Activated naive CD4-positive, alpha-beta T cell treated with anti-CD3 and anti-CD28 coated beads, Interleukin-2, amount 50 U/mL, for 72 hours (primary cell): ENCODE data around the gene S100B. TPM values are rescaled to one million over a fixed set of nuclear protein-coding genes. Genes with fewer than 3 reads are reported as not detected.
A peak's percentile ranks its signal among the peaks of the same experiment; 100 is the strongest.
"Not testable (repeated sequence)": the region's sequence is repeated elsewhere in the genome, so short reads cannot be mapped to it uniquely, and the experiment has no call there.

Experiments
- ATAC-seq, 2 donors: fragments of 150-1000 bp; cut with Tn5 transposase; 2 replicates each; pipeline ENCODE4 v1.10.0; 2021; ENCODE audit warnings: mild to moderate bottlenecking in 2 of 2, moderate library complexity in 2 of 2
- DNase-seq, 2 donors: peaks; one replicate each; pipeline ENCODE4 v3.0.0; 2021 to 2022; ENCODE audit warnings: low spot score in 2 of 2
- H3K27ac Mint-ChIP-seq, 2 donors: one replicate each; pipeline ENCODE4 v1.8.0; 2022; ENCODE audit warnings: mild to moderate bottlenecking in 2 of 2, mixed read lengths in 2 of 2
- H3K36me3 Mint-ChIP-seq, 2 donors: one replicate each; pipeline ENCODE4 v1.8.0; 2022; ENCODE audit warnings: mixed read lengths in 2 of 2
- H3K9me3 Mint-ChIP-seq, 2 donors: one replicate each; pipeline ENCODE4 v1.8.0; 2022; ENCODE audit warnings: mixed read lengths in 2 of 2
- total RNA-seq, 2 donors: library from RNA; stranded (reverse); gene quantifications; one replicate each; pipeline ENCODE4 v1.2.3, GENCODE V29; 2022

The S100B gene
- total RNA-seq, 2 donors from 2014 or later: not detected

DNA sequence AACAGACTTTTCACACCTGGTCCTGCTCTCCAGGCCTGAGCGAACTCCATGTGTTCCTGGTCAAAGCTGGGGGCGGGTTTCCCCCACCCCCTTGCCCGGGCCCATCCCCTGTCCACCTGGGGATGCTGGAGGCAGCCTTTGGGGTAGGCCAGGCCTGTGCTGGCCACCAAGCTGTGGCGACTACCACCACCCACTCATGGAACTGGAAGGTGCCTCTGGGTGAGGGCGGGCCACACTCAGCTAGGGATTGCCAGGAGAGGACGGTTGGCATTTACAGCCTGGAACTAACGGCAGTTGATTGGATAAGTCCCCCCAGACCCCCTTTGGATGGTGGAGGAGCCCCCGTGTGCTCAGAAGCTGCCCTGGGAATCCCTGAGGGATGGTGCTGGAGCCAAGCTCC is 7.9 kb downstream of the S100B start:
- peak overlapping the region in 1 of 2 donors; percentile 68 for H3K27ac Mint-ChIP-seq
- no peaks in the 10 kb centered on the region for H3K9me3 Mint-ChIP-seq
- ATAC-seq: no peak
- no peak for DNase-seq
- peaks cover 9 to 10% of the 10 kb centered on the region in 2 donors for H3K36me3 Mint-ChIP-seq

DNA sequence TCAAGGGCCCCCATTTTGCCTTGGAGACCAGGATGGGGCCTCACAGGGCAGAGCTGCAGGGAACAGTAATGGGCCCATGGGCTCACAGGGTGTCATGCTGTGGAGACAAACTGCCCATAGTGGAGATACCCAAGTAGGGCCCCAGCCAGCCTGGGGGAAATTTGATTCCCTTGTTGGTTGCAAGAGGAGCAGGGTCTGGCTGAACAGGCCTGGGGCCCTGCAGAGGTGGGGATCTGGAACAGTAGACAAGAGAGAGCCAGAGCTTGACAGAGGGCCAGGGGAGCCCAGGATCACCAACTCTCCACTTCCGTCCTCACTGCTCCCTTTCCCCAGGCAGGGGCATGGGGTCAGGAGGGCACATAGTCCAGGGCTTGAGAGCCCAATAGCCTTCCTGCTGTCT is 8.7 kb downstream of the S100B start:
- ATAC-seq (no peak), DNase-seq (no peak)
- peaks cover 7% of the 10 kb centered on the region in 2 donors for H3K9me3 Mint-ChIP-seq
- peak overlapping the region in 1 of 2 donors; percentile 68 for H3K27ac Mint-ChIP-seq
- H3K36me3 Mint-ChIP-seq: peaks cover 14 to 17% of the 10 kb centered on the region in 2 donors

DNA sequence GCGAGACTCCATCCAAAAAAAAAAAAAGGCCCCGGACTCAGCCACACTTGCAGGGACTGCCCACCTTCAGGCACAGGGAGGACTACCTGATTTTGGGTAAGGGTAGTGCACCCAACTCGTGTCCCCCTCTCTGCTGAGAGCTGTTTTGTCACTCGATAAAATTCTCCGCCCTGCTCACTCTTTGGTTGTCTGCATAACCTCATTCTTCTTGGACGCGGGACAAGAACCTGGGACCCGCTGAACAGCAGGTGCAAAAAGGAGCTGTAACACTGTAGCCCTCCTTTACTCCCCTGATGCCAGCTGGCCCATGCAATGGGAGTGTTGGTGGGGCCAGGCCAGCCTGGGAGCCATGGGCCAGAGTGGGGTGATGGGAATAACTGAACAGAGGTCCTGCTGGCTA is 10.6 kb downstream of the S100B start:
- DNase-seq (no peak), ATAC-seq (no peak)
- Mint-ChIP-seq H3K9me3 (peaks cover 20 to 24% of the 10 kb centered on the region in 2 donors), H3K36me3 (peaks cover 17 to 24% of the 10 kb centered on the region in 2 donors), H3K27ac (no peak overlapping the region)

GRCh38 chr21:46585191-46585953 is 19.5 kb downstream of the S100B start:
- Mint-ChIP-seq H3K9me3 (peaks cover 49% of the 10 kb centered on the region in 2 donors), H3K36me3 (peaks cover 31 to 60% of the 10 kb centered on the region in 2 donors), H3K27ac (no peak overlapping the region)
- ATAC-seq (no peak), DNase-seq (no peak)

DNA sequence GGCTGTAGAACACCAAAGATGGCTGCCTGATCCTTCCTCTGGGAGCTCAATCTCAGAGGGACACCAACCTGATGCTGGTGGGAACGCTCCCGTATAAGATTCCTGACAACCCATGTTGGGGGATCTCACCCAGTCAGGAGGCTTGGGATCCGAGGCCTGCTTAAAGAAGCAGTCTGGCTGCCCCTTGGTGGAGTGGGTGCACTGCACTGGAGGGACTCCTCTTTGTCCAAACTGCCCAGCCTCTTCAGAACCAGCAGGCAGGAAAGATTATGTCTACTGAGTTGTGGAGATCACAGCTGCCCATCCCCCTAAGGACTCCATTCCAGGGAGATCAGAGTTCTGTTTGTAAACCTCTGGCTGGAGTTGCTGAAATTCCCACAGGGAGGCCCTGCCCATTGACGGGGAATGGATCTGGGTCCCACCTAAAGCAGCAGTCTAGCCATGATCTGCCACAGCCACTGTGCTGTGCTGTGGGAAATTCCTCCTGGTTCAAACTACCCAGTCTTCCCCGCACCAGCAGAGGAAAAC is 23.0 kb downstream of the S100B start:
- DNase-seq (no peak), ATAC-seq (no peak)
- peaks cover 31 to 39% of the 10 kb centered on the region in 2 donors for H3K9me3 Mint-ChIP-seq
- peaks cover 51 to 53% of the 10 kb centered on the region in 2 donors for H3K36me3 Mint-ChIP-seq
- H3K27ac Mint-ChIP-seq: no peak overlapping the region

- not testable (repeated sequence) for H3K27ac Mint-ChIP-seq, ATAC-seq, DNase-seq
- H3K36me3 Mint-ChIP-seq: peaks cover 40 to 50% of the 10 kb centered on the region in 2 donors
- H3K9me3 Mint-ChIP-seq: peaks cover 19 to 27% of the 10 kb centered on the region in 2 donors
Observed at GRCh38 chr21:46579394-46579793, 25.5 kb downstream of the S100B start.

GRCh38 chr21:46577786-46578185 is 27.1 kb downstream of the S100B start:
- not testable (repeated sequence) for H3K27ac Mint-ChIP-seq, ATAC-seq, DNase-seq
- peaks cover 19% of the 10 kb centered on the region in 2 donors for H3K9me3 Mint-ChIP-seq
- peaks cover 37 to 39% of the 10 kb centered on the region in 2 donors for H3K36me3 Mint-ChIP-seq

- Mint-ChIP-seq H3K36me3 (peaks cover 33 to 35% of the 10 kb centered on the region in 2 donors), H3K27ac (no peak overlapping the region), H3K9me3 (peaks cover 3 to 11% of the 10 kb centered on the region in 2 donors)
- DNase-seq (no peak), ATAC-seq (no peak)
Observed at GRCh38 chr21:46572850-46573249, 32.0 kb downstream of the S100B start.

DNA sequence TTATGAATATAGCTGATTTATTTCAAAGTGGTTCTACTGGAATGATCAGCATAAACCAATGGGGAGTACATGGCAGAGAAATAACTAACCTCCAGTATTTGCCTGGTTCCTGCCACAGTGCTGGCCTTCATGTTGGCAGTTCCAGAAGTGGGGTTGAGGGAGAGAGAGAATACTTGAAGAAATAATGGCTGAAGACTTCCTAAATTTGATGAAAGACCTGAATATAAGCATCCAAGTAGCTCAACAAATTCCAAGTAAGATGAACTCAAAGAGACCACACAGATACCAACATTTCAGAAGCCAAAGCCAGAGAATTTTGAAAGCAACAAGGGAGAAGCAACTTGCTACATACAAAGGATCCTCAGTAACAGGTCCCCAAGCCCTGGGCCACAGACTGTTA is 34.3 kb downstream of the S100B start:
- ATAC-seq: no peak
- Mint-ChIP-seq H3K27ac (no peak overlapping the region), H3K36me3 (peaks cover 40 to 51% of the 10 kb centered on the region in 2 donors), H3K9me3 (peaks cover 3 to 11% of the 10 kb centered on the region in 2 donors)
- DNase-seq: no peak

DNA sequence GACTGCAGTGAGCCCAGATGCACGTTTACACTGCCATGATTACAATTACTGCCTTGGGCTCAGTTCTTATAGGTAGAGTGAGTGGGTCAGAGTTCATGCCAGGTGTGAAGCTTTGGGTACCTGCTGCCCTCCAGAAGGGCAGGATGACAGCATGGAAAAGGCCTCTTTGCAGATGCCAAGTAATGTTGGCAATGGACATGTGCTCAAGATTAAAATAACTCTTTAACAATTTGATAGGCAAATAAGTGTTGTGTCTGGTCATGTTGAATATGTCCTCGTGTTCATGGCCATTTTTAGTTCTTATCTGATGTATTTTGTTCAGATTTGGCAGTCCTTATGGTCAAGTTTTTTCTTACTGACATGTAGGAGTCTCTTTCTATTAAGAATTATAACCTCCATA is 34.8 kb downstream of the S100B start:
- Mint-ChIP-seq H3K36me3 (peaks cover 40 to 55% of the 10 kb centered on the region in 2 donors), H3K9me3 (peaks cover 3 to 11% of the 10 kb centered on the region in 2 donors), H3K27ac (no peak overlapping the region)
- no peak for DNase-seq
- ATAC-seq: no peak

DNA sequence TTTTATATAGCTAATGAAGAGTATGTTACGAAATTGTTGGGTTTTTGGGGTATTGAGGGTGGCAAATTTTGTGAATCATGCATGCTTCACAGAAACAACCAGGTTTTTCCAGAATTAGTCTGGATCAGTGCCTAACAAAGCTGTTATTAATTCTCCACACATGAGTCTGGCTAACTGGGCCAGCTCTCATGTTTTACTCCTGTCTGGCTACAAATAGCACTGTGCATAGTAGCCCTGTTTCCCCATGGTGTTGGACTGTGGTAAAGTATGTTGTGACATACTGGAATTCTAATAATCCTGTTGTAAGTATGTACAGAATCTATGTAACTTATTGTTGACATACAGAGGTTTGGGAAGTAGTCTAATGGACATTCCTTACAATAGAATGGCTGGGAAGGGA is 35.8 kb downstream of the S100B start:
- DNase-seq: no peak
- no peak for ATAC-seq
- Mint-ChIP-seq H3K9me3 (peaks cover 3 to 11% of the 10 kb centered on the region in 2 donors), H3K36me3 (peaks cover 40 to 58% of the 10 kb centered on the region in 2 donors), H3K27ac (no peak overlapping the region)

- peaks cover 40 to 58% of the 10 kb centered on the region in 2 donors for H3K36me3 Mint-ChIP-seq
- no peak for DNase-seq
- peaks cover 3 to 11% of the 10 kb centered on the region in 2 donors for H3K9me3 Mint-ChIP-seq
- no peak overlapping the region for H3K27ac Mint-ChIP-seq
- ATAC-seq: no peak
Observed at GRCh38 chr21:46568562-46568961, 36.3 kb downstream of the S100B start.

- peaks cover 3 to 11% of the 10 kb centered on the region in 2 donors for H3K9me3 Mint-ChIP-seq
- peaks cover 34 to 66% of the 10 kb centered on the region in 2 donors for H3K36me3 Mint-ChIP-seq
- no peak for DNase-seq
- no peak for ATAC-seq
- H3K27ac Mint-ChIP-seq: peak overlapping the region in 1 of 2 donors; percentile 79
Observed at GRCh38 chr21:46567348-46567747, 37.5 kb downstream of the S100B start.

DNA sequence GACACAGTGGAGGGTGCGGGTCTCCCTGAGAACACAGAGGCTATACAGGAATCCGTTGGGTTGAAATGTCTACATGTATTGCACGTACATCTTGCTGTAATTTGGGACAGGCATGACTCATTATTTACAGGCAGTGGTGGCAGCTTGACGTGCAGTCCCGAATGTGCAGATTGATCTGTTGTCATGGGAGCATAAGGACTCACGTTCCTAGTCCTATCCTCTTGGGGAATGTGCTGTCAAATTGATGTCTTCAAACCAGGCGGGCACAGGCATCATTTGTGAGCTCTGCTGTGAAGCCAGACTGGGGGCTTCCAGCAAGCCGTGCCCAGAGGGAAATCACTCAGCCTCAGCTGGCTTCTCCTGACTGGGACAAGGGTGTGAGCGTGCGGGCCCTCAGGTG is 40.5 kb downstream of the S100B start:
- no peak for ATAC-seq
- Mint-ChIP-seq H3K9me3 (no peaks in the 10 kb centered on the region), H3K27ac (no peak overlapping the region), H3K36me3 (peaks cover 35 to 70% of the 10 kb centered on the region in 2 donors)
- no peak for DNase-seq

GRCh38 chr21:46562964-46563607 is 41.8 kb downstream of the S100B start:
- DNase-seq (no peak), ATAC-seq (no peak)
- peaks cover 30 to 65% of the 10 kb centered on the region in 2 donors for H3K36me3 Mint-ChIP-seq
- no peaks in the 10 kb centered on the region for H3K9me3 Mint-ChIP-seq
- H3K27ac Mint-ChIP-seq: peak overlapping the region in 1 of 2 donors; percentile 84

GRCh38 chr21:46562472-46562871 is 42.4 kb downstream of the S100B start:
- no peak for DNase-seq
- Mint-ChIP-seq H3K27ac (peak overlapping the region; percentile 84 to 92), H3K36me3 (peaks cover 26 to 58% of the 10 kb centered on the region in 2 donors), H3K9me3 (no peaks in the 10 kb centered on the region)
- ATAC-seq: no peak

DNA sequence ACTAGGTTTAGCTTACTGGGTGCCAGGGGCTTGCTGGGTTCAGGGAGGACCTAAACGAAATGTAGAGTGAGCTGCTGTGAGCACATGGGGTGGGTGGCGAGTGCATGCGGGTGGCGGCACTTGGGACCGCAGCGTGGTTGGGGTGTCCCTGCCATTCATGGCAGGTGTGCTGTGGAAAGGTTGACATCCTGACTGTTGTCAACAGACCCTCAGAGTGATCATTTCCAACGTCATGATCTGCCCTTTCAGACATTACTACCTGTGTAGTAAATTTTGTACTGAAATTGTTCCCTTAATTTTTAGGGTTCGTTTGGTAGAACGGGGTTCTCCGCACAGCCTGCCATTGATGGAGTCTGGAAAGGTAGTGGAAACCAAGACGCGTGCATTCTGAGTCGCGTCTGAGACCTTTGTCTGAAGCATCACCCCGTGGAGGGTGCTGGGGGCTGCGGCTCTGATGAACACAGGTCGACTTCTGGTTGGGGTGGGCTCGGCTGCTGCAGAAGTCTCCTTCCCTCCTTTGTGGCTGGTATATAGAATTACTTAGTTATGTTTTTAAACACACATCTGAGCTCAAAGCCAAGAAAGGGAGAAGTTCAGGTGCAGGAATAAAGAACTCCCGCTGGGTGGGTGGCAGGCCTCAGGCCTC is 43.3 kb downstream of the S100B start:
- Mint-ChIP-seq H3K9me3 (no peaks in the 10 kb centered on the region), H3K27ac (peak overlapping the region in 1 of 2 donors; percentile 92), H3K36me3 (peaks cover 23 to 57% of the 10 kb centered on the region in 2 donors)
- ATAC-seq (no peak), DNase-seq (no peak)
